Fibroblast of lung (primary cell): ENCODE results near the gene NMUR1. TPM values are rescaled to one million over a fixed set of nuclear protein-coding genes. Genes with fewer than 3 reads are reported as not detected.

Experiments used
- DNase-seq, 2 donors: peaks; one replicate each; pipeline versions ENCODE4 v3.0.0 to v3.0.0-alpha.2; 2010; ENCODE audit warnings: low read depth in 2 of 2
- H2AFZ ChIP-seq: 2 replicates; pipeline ENCODE4 v1.5.1; 2012; ENCODE audit warnings: low read length, control low read depth, inconsistent platforms
- H3K27ac ChIP-seq: 2 replicates; pipeline ENCODE4 v1.5.1; 2011; ENCODE audit warnings: low read length, control low read depth; ENCODE audit not compliant: insufficient read depth
- H3K27me3 ChIP-seq: 2 replicates; pipeline ENCODE4 v1.5.1; 2011; ENCODE audit warnings: mild to moderate bottlenecking, low read length; ENCODE audit not compliant: control insufficient read depth, insufficient read depth
- H3K36me3 ChIP-seq: 2 replicates; pipeline ENCODE4 v1.5.1; 2011; ENCODE audit warnings: low read length; ENCODE audit not compliant: control insufficient read depth, insufficient read depth
- H3K4me1 ChIP-seq: 2 replicates; pipeline ENCODE4 v1.5.1; 2011; ENCODE audit warnings: low read length; ENCODE audit not compliant: control insufficient read depth, insufficient read depth; ENCODE audit errors: extremely low read depth
- H3K4me2 ChIP-seq: 2 replicates; pipeline ENCODE4 v1.5.1; 2011; ENCODE audit warnings: low read length, control low read depth; ENCODE audit not compliant: insufficient read depth; ENCODE audit errors: extremely low read depth
- H3K4me3 ChIP-seq, 4 experiments: fragments of 200-600 bp in 1 of 4; sonication (generic) in 1 of 4; replicated peaks in 1 of 4; 2 replicates each; pipeline ENCODE4 v1.5.1; 2011 to 2016; ENCODE audit warnings: low read length in 4 of 4, low read depth in 3 of 4, mild to moderate bottlenecking in 3 of 4, control low read depth in 2 of 4, inconsistent platforms in 1 of 4, mixed read lengths in 1 of 4; ENCODE audit not compliant: insufficient read depth in 1 of 4; ENCODE audit errors: control extremely low read depth in 1 of 4
- H3K79me2 ChIP-seq: 2 replicates; pipeline ENCODE4 v1.5.1; 2012; ENCODE audit warnings: mild to moderate bottlenecking, low read length, inconsistent platforms; ENCODE audit not compliant: control insufficient read depth, insufficient read depth
- H3K9ac ChIP-seq: 2 replicates; pipeline ENCODE4 v1.5.1; 2011; ENCODE audit warnings: mild to moderate bottlenecking, low read length, control low read depth; ENCODE audit not compliant: insufficient read depth
- H3K9me3 ChIP-seq: 2 replicates; pipeline ENCODE4 v1.5.1; 2012; ENCODE audit warnings: low read depth, low read length; ENCODE audit not compliant: control insufficient read depth, insufficient read depth
- H4K20me1 ChIP-seq: 2 replicates; pipeline ENCODE4 v1.5.1; 2011; ENCODE audit warnings: low read length; ENCODE audit not compliant: control insufficient read depth, insufficient read depth; ENCODE audit errors: extremely low read depth
- EZH2 ChIP-seq: IDR thresholded peaks from 2 replicates; pipeline ENCODE4 v1.5.1; 2012; ENCODE audit warnings: low read length, control low read depth, mild to moderate bottlenecking; ENCODE audit errors: missing control alignments
- polyA plus RNA-seq, 2 donors: library from polyadenylated mRNA; depleted of rRNA in 1 of 2; stranded (reverse) in 1 of 2; unstranded in 1 of 2; fragments of >200 nt; gene quantifications; 2 replicates each; pipeline ENCODE4 v1.2.1, GENCODE V29; 2011 to 2012; ENCODE audit warnings: missing spikeins in 1 of 2
- total RNA-seq: library from RNA; depleted of rRNA; stranded (reverse); fragments of >200 nt; gene quantifications from 2 replicates; pipeline ENCODE4 v1.2.1, GENCODE V29; 2014
- TF ChIP-seq, protein P1 (sequence below), 2 donors: IDR thresholded peaks in 1 of 2; conservative IDR thresholded peaks in 1 of 2; 1 replicate in 1 of 2; 2 replicates in 1 of 2; pipeline ENCODE4 v1.5.1; 2011 to 2012; ENCODE audit warnings: low read length in 2 of 2, control low read depth in 1 of 2, inconsistent platforms in 1 of 2, low read depth in 1 of 2, mild to moderate bottlenecking in 1 of 2

Gene NMUR1
- total and polyA plus RNA-seq, 2 donors (not counting 1 experiment from before 2014, with no cell fraction given): 0.01 to 0.50 TPM

GRCh38 chr2:231490801-231491200 is 39.4 kb downstream of the NMUR1 start:
- Histone ChIP-seq H3K36me3 (no peaks in the 10 kb centered on the region), H3K4me3 (no peak overlapping the region), H3K4me2 (no peak overlapping the region), H3K27ac (no peak overlapping the region), H3K27me3 (no peaks in the 10 kb centered on the region), H3K9ac (no peak overlapping the region), H3K9me3 (no peaks in the 10 kb centered on the region), H2AFZ (no peak overlapping the region), H4K20me1 (no peaks in the 10 kb centered on the region), H3K4me1 (no peaks in the 10 kb centered on the region), H3K79me2 (no peaks in the 10 kb centered on the region)
- no peak for DNase-seq
- TF ChIP-seq, protein P1, sequence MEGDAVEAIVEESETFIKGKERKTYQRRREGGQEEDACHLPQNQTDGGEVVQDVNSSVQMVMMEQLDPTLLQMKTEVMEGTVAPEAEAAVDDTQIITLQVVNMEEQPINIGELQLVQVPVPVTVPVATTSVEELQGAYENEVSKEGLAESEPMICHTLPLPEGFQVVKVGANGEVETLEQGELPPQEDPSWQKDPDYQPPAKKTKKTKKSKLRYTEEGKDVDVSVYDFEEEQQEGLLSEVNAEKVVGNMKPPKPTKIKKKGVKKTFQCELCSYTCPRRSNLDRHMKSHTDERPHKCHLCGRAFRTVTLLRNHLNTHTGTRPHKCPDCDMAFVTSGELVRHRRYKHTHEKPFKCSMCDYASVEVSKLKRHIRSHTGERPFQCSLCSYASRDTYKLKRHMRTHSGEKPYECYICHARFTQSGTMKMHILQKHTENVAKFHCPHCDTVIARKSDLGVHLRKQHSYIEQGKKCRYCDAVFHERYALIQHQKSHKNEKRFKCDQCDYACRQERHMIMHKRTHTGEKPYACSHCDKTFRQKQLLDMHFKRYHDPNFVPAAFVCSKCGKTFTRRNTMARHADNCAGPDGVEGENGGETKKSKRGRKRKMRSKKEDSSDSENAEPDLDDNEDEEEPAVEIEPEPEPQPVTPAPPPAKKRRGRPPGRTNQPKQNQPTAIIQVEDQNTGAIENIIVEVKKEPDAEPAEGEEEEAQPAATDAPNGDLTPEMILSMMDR (conservative IDR thresholded peaks at IDR 0.05 in 1 of 2, IDR thresholded peaks at IDR 0.05 in 1 of 2; ENCODE audit: low read depth in 1 of 2, low read length in 2 of 2): no peak
- no peak for TF ChIP-seq EZH2

DNA sequence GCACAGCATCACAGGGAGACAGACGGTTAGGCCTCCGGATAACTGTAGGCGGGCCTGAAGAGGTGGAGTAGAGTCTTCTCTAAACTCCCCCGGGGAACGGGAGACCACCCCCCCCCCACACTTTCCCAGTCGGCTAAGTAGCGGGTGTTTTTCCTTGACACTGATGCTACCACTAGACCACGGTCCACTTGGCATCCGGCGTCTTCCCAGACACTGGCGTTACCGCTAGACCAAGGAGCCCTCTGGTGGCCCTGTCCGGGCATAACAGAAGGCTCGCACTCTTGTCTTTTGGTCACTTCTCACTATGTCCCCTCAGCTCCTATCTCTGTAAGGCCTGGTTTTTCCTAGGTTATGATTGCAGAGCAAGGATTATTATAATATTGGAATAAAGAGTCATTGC is 40.3 kb downstream of the NMUR1 start:
- Histone ChIP-seq H4K20me1 (no peaks in the 10 kb centered on the region), H2AFZ (no peak overlapping the region), H3K27ac (no peak overlapping the region), H3K4me2 (no peak overlapping the region), H3K4me1 (no peaks in the 10 kb centered on the region), H3K36me3 (no peaks in the 10 kb centered on the region), H3K9ac (no peak overlapping the region), H3K4me3 (no peak overlapping the region), H3K79me2 (no peaks in the 10 kb centered on the region), H3K27me3 (no peaks in the 10 kb centered on the region), H3K9me3 (no peaks in the 10 kb centered on the region)
- no peak for TF ChIP-seq EZH2
- TF ChIP-seq, protein P1 (conservative IDR thresholded peaks at IDR 0.05 in 1 of 2, IDR thresholded peaks at IDR 0.05 in 1 of 2; ENCODE audit: low read depth in 1 of 2, low read length in 2 of 2): peak; percentile 30 to 32
- DNase-seq: no peak

DNA sequence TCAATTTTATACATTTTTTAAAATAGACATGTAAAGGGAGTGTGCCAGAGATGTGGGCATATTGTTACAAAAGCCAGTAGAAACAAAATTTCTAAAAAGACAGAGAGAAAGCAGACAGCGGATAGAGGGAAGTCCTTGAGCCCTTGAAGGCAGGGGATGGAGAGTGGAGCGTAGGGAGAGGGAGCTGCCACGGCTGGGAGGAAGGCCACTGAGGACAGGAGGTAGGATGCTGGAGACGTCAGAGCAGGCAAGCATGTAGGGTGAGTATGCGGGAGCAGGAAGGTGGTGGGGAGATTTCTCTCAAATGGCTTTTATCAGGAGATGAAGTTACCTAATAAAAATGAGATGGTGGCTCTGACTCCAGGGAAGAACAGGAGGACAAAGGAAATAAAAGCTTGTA is 41.9 kb downstream of the NMUR1 start:
- Histone ChIP-seq H3K9ac (no peak overlapping the region), H4K20me1 (no peaks in the 10 kb centered on the region), H3K4me3 (no peak overlapping the region), H3K79me2 (no peaks in the 10 kb centered on the region), H3K27me3 (no peaks in the 10 kb centered on the region), H3K36me3 (no peaks in the 10 kb centered on the region), H3K4me2 (no peak overlapping the region), H3K4me1 (no peaks in the 10 kb centered on the region), H3K9me3 (no peaks in the 10 kb centered on the region), H2AFZ (no peak overlapping the region), H3K27ac (no peak overlapping the region)
- TF ChIP-seq EZH2: no peak
- no peak for DNase-seq
